H1 (cell line): ENCODE results near the gene ANP32A. TPM values are rescaled to one million over a fixed set of nuclear protein-coding genes. Genes with fewer than 3 reads are reported as not detected.

Source experiments
- CTCF ChIA-PET: fragments of 300-600 bp; sonication (Branson Sonifier 250); formaldehyde crosslinking; loops from one replicate; lab custom pipeline; 2021; ENCODE audit not compliant: partially characterized antibody; lab: Charles Lee
- POLR2A ChIA-PET: fragments of 300-600 bp; sonication (Branson Sonifier 250); formaldehyde crosslinking; loops from one replicate; lab custom pipeline; 2021; ENCODE audit warnings: inconsistent platforms; ENCODE audit not compliant: partially characterized antibody; lab: Charles Lee
- DNase-seq, 2 experiments: peaks; one replicate each; pipeline versions ENCODE4 v3.0.0 to v3.0.0-alpha.2; 2010 to 2022; ENCODE audit warnings: low spot score in 2 of 2, low read depth in 1 of 2, mixed read lengths in 1 of 2
- FAIRE-seq: peaks from 2 replicates; lab custom pipeline; 2011; peaks lifted over from hg19 to GRCh38; lab: Jason Lieb, UNC
- H2AFZ ChIP-seq: 2 replicates; pipeline ENCODE4 v1.8.1; 2012; ENCODE audit warnings: low read length, inconsistent platforms
- H2AK5ac ChIP-seq: 2 replicates; pipeline ENCODE4 v1.6.1; 2013; ENCODE audit warnings: low read depth, low read length
- H2BK120ac ChIP-seq: replicated peaks from 2 replicates; pipeline ENCODE3; 2013; ENCODE audit warnings: low read depth, low read length, inconsistent platforms
- H2BK12ac ChIP-seq: 2 replicates; pipeline ENCODE4 v1.6.1; 2013; ENCODE audit warnings: low read depth, low read length
- H2BK15ac ChIP-seq: 2 replicates; pipeline ENCODE4 v1.6.1; 2013; ENCODE audit warnings: low read length
- H2BK20ac ChIP-seq: 2 replicates; pipeline ENCODE4 v1.6.1; 2013; ENCODE audit warnings: low read length
- H2BK5ac ChIP-seq: 2 replicates; pipeline ENCODE4 v1.6.1; 2013; ENCODE audit warnings: low read depth, low read length
- H3K14ac ChIP-seq: 2 replicates; pipeline ENCODE4 v1.6.1; 2013; ENCODE audit warnings: inconsistent platforms; ENCODE audit not compliant: insufficient read length
- H3K18ac ChIP-seq: 2 replicates; pipeline ENCODE4 v1.6.1; 2013; ENCODE audit warnings: low read length; ENCODE audit errors: extremely low read depth
- H3K23ac ChIP-seq: 2 replicates; pipeline ENCODE4 v1.6.1; 2013; ENCODE audit warnings: inconsistent platforms; ENCODE audit not compliant: insufficient read length
- H3K23me2 ChIP-seq: 2 replicates; pipeline ENCODE4 v1.6.1; 2013; ENCODE audit warnings: low read depth, low read length
- H3K27ac ChIP-seq: 2 replicates; pipeline ENCODE4 v1.6.1; 2011; ENCODE audit warnings: low read depth, low read length, inconsistent platforms
- H3K27me3 ChIP-seq, 4 experiments: replicated peaks in 1 of 4; 1 replicate in 1 of 4; 2 replicates in 3 of 4; pipeline versions ENCODE4 v1.6.1 to v1.8.1; 2011 to 2013; ENCODE audit warnings: low read length in 3 of 4, mild to moderate bottlenecking in 3 of 4, inconsistent platforms in 2 of 4, mixed read lengths in 2 of 4, moderate library complexity in 1 of 4; ENCODE audit not compliant: control insufficient read depth in 3 of 4, insufficient read depth in 3 of 4; ENCODE audit errors: extremely low read depth in 1 of 4
- H3K36me3 ChIP-seq, 4 experiments: 2 replicates each; pipeline versions ENCODE4 v1.6.1 to v1.8.1; 2011 to 2013; ENCODE audit warnings: mild to moderate bottlenecking in 4 of 4, low read length in 3 of 4, moderate library complexity in 2 of 4, control low read depth in 1 of 4, inconsistent platforms in 1 of 4; ENCODE audit not compliant: insufficient read depth in 4 of 4, control insufficient read depth in 2 of 4
- H3K4ac ChIP-seq: replicated peaks from 2 replicates; pipeline ENCODE3; 2013; ENCODE audit warnings: low read length, low read depth, mixed read lengths, inconsistent platforms; ENCODE audit not compliant: insufficient read length
- H3K4me1 ChIP-seq, 4 experiments: replicated peaks in 1 of 4; 1 replicate in 1 of 4; 2 replicates in 3 of 4; pipeline versions ENCODE4 v1.6.1 to v1.8.1; 2011 to 2013; ENCODE audit warnings: low read length in 3 of 4, inconsistent platforms in 2 of 4, mixed read lengths in 1 of 4; ENCODE audit not compliant: insufficient read depth in 4 of 4, control insufficient read depth in 3 of 4
- H3K4me2 ChIP-seq, 2 experiments: 2 replicates each; pipeline versions ENCODE4 v1.6.1 to v1.8.1; 2011 to 2013; ENCODE audit warnings: low read depth in 2 of 2, low read length in 2 of 2, control low read depth in 1 of 2, inconsistent platforms in 1 of 2, mild to moderate bottlenecking in 1 of 2; ENCODE audit not compliant: insufficient read depth in 1 of 2
- H3K4me3 ChIP-seq, 4 experiments: fragments of 200-600, 300-600 bp in 1 of 4; sonication (generic), shearing (Covaris generic), sonication (Bioruptor Twin) in 1 of 4; 2 replicates each; pipeline versions ENCODE4 v1.5.1 to v1.8.1; 2011 to 2016; ENCODE audit warnings: low read length in 4 of 4, low read depth in 3 of 4, control low read depth in 2 of 4, inconsistent platforms in 2 of 4, mild to moderate bottlenecking in 2 of 4, mixed read lengths in 1 of 4, moderate library complexity in 1 of 4; ENCODE audit not compliant: insufficient read depth in 2 of 4; ENCODE audit errors: extremely low read depth in 1 of 4
- H3K56ac ChIP-seq: replicated peaks from 2 replicates; pipeline ENCODE3; 2013; ENCODE audit warnings: low read depth, mild to moderate bottlenecking, mixed read lengths, low read length, inconsistent platforms; ENCODE audit not compliant: insufficient read length
- H3K79me1 ChIP-seq: 2 replicates; pipeline ENCODE4 v1.6.1; 2013; ENCODE audit warnings: low read depth, low read length, control low read depth
- H3K79me2 ChIP-seq, 2 experiments: 2 replicates each; pipeline versions ENCODE4 v1.6.1 to v1.8.1; 2012 to 2013; ENCODE audit warnings: low read length in 2 of 2, mild to moderate bottlenecking in 2 of 2, inconsistent platforms in 1 of 2; ENCODE audit not compliant: insufficient read depth in 2 of 2, control insufficient read depth in 1 of 2
- H3K9ac ChIP-seq, 4 experiments: replicated peaks in 1 of 4; 1 replicate in 1 of 4; 2 replicates in 3 of 4; pipeline versions ENCODE4 v1.6.1 to v1.8.1; 2011 to 2013; ENCODE audit warnings: low read depth in 3 of 4, low read length in 3 of 4, control low read depth in 2 of 4, mild to moderate bottlenecking in 2 of 4, moderate library complexity in 2 of 4, inconsistent platforms in 1 of 4; ENCODE audit errors: extremely low read depth in 1 of 4
- H3K9me3 ChIP-seq, 2 experiments: 2 replicates each; pipeline versions ENCODE4 v1.6.1 to v1.8.1; 2012 to 2013; ENCODE audit warnings: mild to moderate bottlenecking in 2 of 2, moderate library complexity in 2 of 2, control low read depth in 1 of 2, inconsistent platforms in 1 of 2, low read depth in 1 of 2, low read length in 1 of 2, mixed read lengths in 1 of 2; ENCODE audit not compliant: insufficient read depth in 2 of 2
- H4K20me1 ChIP-seq, 2 experiments: replicated peaks in 1 of 2; 2 replicates each; pipeline versions ENCODE3 to v1.8.1; 2011 to 2013; ENCODE audit warnings: inconsistent platforms in 2 of 2, low read length in 2 of 2, mild to moderate bottlenecking in 1 of 2; ENCODE audit not compliant: insufficient read depth in 2 of 2, control insufficient read depth in 1 of 2
- H4K5ac ChIP-seq: 2 replicates; pipeline ENCODE4 v1.6.1; 2013; ENCODE audit warnings: low read length, low read depth, mixed read lengths, inconsistent platforms; ENCODE audit not compliant: insufficient read length
- H4K8ac ChIP-seq: 2 replicates; pipeline ENCODE4 v1.8.0; 2013; ENCODE audit warnings: mild to moderate bottlenecking, moderate library complexity, low read length, inconsistent platforms; ENCODE audit not compliant: insufficient read depth; ENCODE audit errors: extremely low read depth
- H4K91ac ChIP-seq: replicated peaks from 2 replicates; pipeline ENCODE3; 2013; ENCODE audit warnings: low read length, mixed read lengths, inconsistent platforms; ENCODE audit not compliant: insufficient read length
- BCL11A ChIP-seq, 2 experiments: IDR thresholded peaks; one replicate each; pipeline ENCODE4 v1.6.1; 2011; ENCODE audit warnings: low read depth in 2 of 2, low read length in 2 of 2, mild to moderate bottlenecking in 2 of 2
- CHD2 ChIP-seq: IDR thresholded peaks from 2 replicates; pipeline ENCODE4 v1.6.1; 2012; ENCODE audit warnings: low read length, improper control_type of control experiment
- EP300 ChIP-seq, 2 experiments: IDR thresholded peaks; 1 replicate in 1 of 2; 2 replicates in 1 of 2; pipeline ENCODE4 v1.6.1; 2011 to 2012; ENCODE audit warnings: low read depth in 2 of 2, low read length in 2 of 2, mild to moderate bottlenecking in 2 of 2, borderline replicate concordance in 1 of 2, inconsistent platforms in 1 of 2, moderate library complexity in 1 of 2
- EZH2 ChIP-seq: fragments of 200-600 bp; sonication (generic); IDR thresholded peaks from 2 replicates; pipeline ENCODE4 v1.7.1; 2012; ENCODE audit warnings: low read depth, mild to moderate bottlenecking, moderate library complexity, low read length, inconsistent platforms; ENCODE audit not compliant: severe bottlenecking
- HDAC2 ChIP-seq, 2 experiments: fragments of 300-600 bp in 1 of 2; sonication (generic) in 1 of 2; IDR thresholded peaks; 2 replicates each; pipeline ENCODE4 v1.6.1; 2011 to 2012; ENCODE audit warnings: low read depth in 2 of 2, low read length in 2 of 2, mild to moderate bottlenecking in 2 of 2, moderate library complexity in 2 of 2, borderline replicate concordance in 1 of 2, inconsistent platforms in 1 of 2
- SIN3A ChIP-seq, 2 experiments: IDR thresholded peaks in 1 of 2; conservative IDR thresholded peaks in 1 of 2; 2 replicates each; pipeline ENCODE4 v1.6.1; 2011 to 2012; ENCODE audit warnings: low read length in 2 of 2, improper control_type of control experiment in 1 of 2, low read depth in 1 of 2, mild to moderate bottlenecking in 1 of 2
- SP4 ChIP-seq: IDR thresholded peaks from 2 replicates; pipeline ENCODE4 v1.6.1; 2012; ENCODE audit warnings: low read length, inconsistent platforms
- TAF1 ChIP-seq: IDR thresholded peaks from 2 replicates; pipeline ENCODE4 v1.6.1; 2011; ENCODE audit warnings: mild to moderate bottlenecking, low read depth, low read length
- TCF12 ChIP-seq: IDR thresholded peaks from 2 replicates; pipeline ENCODE4 v1.6.1; 2011; ENCODE audit warnings: low read depth, mild to moderate bottlenecking, low read length
- YY1 ChIP-seq: IDR thresholded peaks from 2 replicates; pipeline ENCODE4 v1.6.1; 2011; ENCODE audit warnings: low read depth, mild to moderate bottlenecking, low read length
- WGBS, 2 experiments: shearing (Covaris generic) in 1 of 2; methylation state at CpG; one replicate each; pipeline versions ENCODE4 v1.1.6 to v1.1.7; 2013 to 2015; ENCODE audit warnings: low lambda C conversion rate in 2 of 2, mixed read lengths in 2 of 2, inconsistent platforms in 1 of 2, low coverage in 1 of 2, missing lambda C conversion rate in 1 of 2; ENCODE audit not compliant: insufficient replicate concordance in 2 of 2, insufficient coverage in 1 of 2, insufficient read length in 1 of 2; ENCODE audit errors: extremely low coverage in 1 of 2, missing lambda C conversion rate in 1 of 2; 5-methylcytosine and 5-hydroxymethylcytosine counted together
- polyA plus RNA-seq, 7 experiments: library from polyadenylated mRNA; depleted of rRNA in 3 of 7; stranded (reverse) in 5 of 7; unstranded in 2 of 7; fragments of >200 nt in 5 of 7; fragments of 200-250 nt in 2 of 7; gene quantifications; 1 replicate in 5 of 7; 2 replicates in 1 of 7; 4 replicates in 1 of 7; pipeline versions ENCODE4 v1.2.1 to v1.2.3, GENCODE V29; 2011 to 2013; ENCODE audit warnings: missing spikeins in 2 of 7, mixed read lengths in 2 of 7
- total RNA-seq: library from RNA; stranded (reverse); fragmentation: NEBNext Ultra II Directional; extraction: Animal tissue kit (Norgen Biotek cat#: 25700); gene quantifications from 2 replicates; pipeline ENCODE4 v1.2.1, GENCODE V29; 2021

ANP32A gene
- total and polyA plus RNA-seq, 2 of the 8 experiments (the other 6 are each of a cell fraction or from before 2014, with no cell fraction given) = 70.8 to 295 TPM

GRCh38 chr15:68764090-68764489, 56.6 kb downstream of the ANP32A start:
- Histone ChIP-seq H3K79me1 (no peaks in the 10 kb centered on the region), H3K14ac (no peak overlapping the region), H3K27ac (no peak overlapping the region), H2BK12ac (no peak overlapping the region), H4K20me1 (no peaks in the 10 kb centered on the region), H3K4me2 (no peak overlapping the region), H3K56ac (no peak overlapping the region), H3K4me3 (no peak overlapping the region), H3K23ac (no peak overlapping the region), H2BK120ac (no peak overlapping the region), H3K18ac (no peak overlapping the region), H2BK20ac (no peak overlapping the region), H2AFZ (no peak overlapping the region), H3K9ac (no peak overlapping the region), H3K4me1 (no peaks in the 10 kb centered on the region), H2AK5ac (no peak overlapping the region), H3K79me2 (no peaks in the 10 kb centered on the region), H3K23me2 (no peaks in the 10 kb centered on the region), H3K27me3 (no peaks in the 10 kb centered on the region), H4K91ac (no peak overlapping the region), H3K4ac (no peak overlapping the region), H4K8ac (no peak overlapping the region), H3K9me3 (no peaks in the 10 kb centered on the region), H3K36me3 (no peaks in the 10 kb centered on the region), H2BK15ac (no peak overlapping the region), H4K5ac (no peak overlapping the region), H2BK5ac (no peak overlapping the region)
- FAIRE-seq (no peak), DNase-seq (no peak)
- CTCF ChIA-PET = interaction anchor here (2.1 to 2.2 kb wide), 2 partner anchors 19 to 112 kb away, joined by 5 to 8 read pairs; no protein-coding TSS in a partner anchor
- TF ChIP-seq EP300 (IDR thresholded peaks at IDR 0.05; ENCODE audit: borderline replicate concordance in 1 of 2, low read depth in 2 of 2, low read length in 2 of 2) = no peak
- TF ChIP-seq TAF1 = no peak
- no peak for TF ChIP-seq HDAC2 (IDR thresholded peaks at IDR 0.05; ENCODE audit: borderline replicate concordance in 1 of 2, low read depth in 2 of 2, low read length in 2 of 2)
- no peak for TF ChIP-seq SIN3A (conservative IDR thresholded peaks at IDR 0.05 in 1 of 2, IDR thresholded peaks at IDR 0.05 in 1 of 2; ENCODE audit: low read depth in 1 of 2, low read length in 2 of 2)
- no peak for TF ChIP-seq EZH2
- no peak for TF ChIP-seq SP4
- TF ChIP-seq YY1 = no peak
- TF ChIP-seq CHD2 = no peak
- no peak for TF ChIP-seq BCL11A (IDR thresholded peaks at IDR 0.05; ENCODE audit: low read depth in 2 of 2, low read length in 2 of 2)
- no peak for TF ChIP-seq TCF12
- WGBS, 2 experiments = 96% methylated on average over 1 of the region's 1 CpG; no CpG with 5 or more reads in 1 of the 2 experiments
- POLR2A ChIA-PET = interaction anchor here (1.9 kb wide), 1 partner anchor 9 kb away, joined by 6 read pairs; no protein-coding TSS in a partner anchor
